GM23338 (cell line): ENCODE results near the gene HP. TPM values are rescaled to one million over a fixed set of nuclear protein-coding genes. Genes with fewer than 3 reads are reported as not detected.

Source experiments
- ATAC-seq: fragments of 200-7000 bp; cut with Tn5 transposase; 3 replicates; pipeline ENCODE4 v1.9.1; 2020
- DNase-seq: peaks from one replicate; pipeline ENCODE4 v3.0.0-alpha.2; 2015; ENCODE audit warnings: low spot score
- H2AFZ ChIP-seq: fragments of 200-600 bp; sonication (generic); 2 replicates; pipeline ENCODE4 v1.8.0; 2016; ENCODE audit warnings: antibody characterized with exemption, mild to moderate bottlenecking, moderate library complexity
- H3F3A ChIP-seq: fragments of 200-600 bp; sonication (generic); replicated peaks from 2 replicates; pipeline ENCODE4 v1.8.0; 2017; ENCODE audit warnings: antibody characterized with exemption, mixed run types, low read depth
- H3K27ac ChIP-seq: fragments of 200-600 bp; sonication (generic); 2 replicates; pipeline ENCODE4 v1.6.1; 2016; ENCODE audit warnings: low read depth
- H3K27me3 ChIP-seq: fragments of 200-600 bp; sonication (generic); 2 replicates; pipeline ENCODE4 v1.8.0; 2016; ENCODE audit warnings: mild to moderate bottlenecking, mixed run types, moderate library complexity; ENCODE audit not compliant: insufficient read depth
- H3K36me3 ChIP-seq: fragments of 200-600 bp; sonication (generic); 2 replicates; pipeline ENCODE4 v1.8.0; 2016; ENCODE audit warnings: mild to moderate bottlenecking; ENCODE audit not compliant: insufficient read depth
- H3K4me1 ChIP-seq: fragments of 200-600 bp; sonication (generic); 2 replicates; pipeline ENCODE4 v1.8.0; 2016; ENCODE audit warnings: mild to moderate bottlenecking, moderate library complexity; ENCODE audit not compliant: insufficient read depth
- H3K4me2 ChIP-seq: fragments of 200-600 bp; sonication (generic); 2 replicates; pipeline ENCODE4 v1.7.1; 2017; ENCODE audit warnings: mixed run types
- H3K4me3 ChIP-seq: fragments of 200-600 bp; sonication (generic); 2 replicates; pipeline ENCODE4 v1.6.1; 2016; ENCODE audit warnings: mixed run types
- H3K79me2 ChIP-seq: fragments of 200-600 bp; sonication (generic); replicated peaks from 2 replicates; pipeline ENCODE4 v1.8.0; 2017; ENCODE audit warnings: mild to moderate bottlenecking; ENCODE audit not compliant: insufficient read depth
- H3K9me2 ChIP-seq: fragments of 200-600 bp; sonication (generic); 2 replicates; pipeline ENCODE4 v1.8.0; 2017; ENCODE audit not compliant: insufficient read depth
- H4K20me1 ChIP-seq: fragments of 200-600 bp; sonication (generic); replicated peaks from 2 replicates; pipeline ENCODE4 v1.8.0; 2017; ENCODE audit warnings: mild to moderate bottlenecking; ENCODE audit not compliant: insufficient read depth
- H3K27ac Mint-ChIP-seq: 2 replicates; pipeline ENCODE4 v1.8.0; 2020; ENCODE audit warnings: inconsistent platforms, mild to moderate bottlenecking, moderate library complexity, mixed read lengths
- H3K27me3 Mint-ChIP-seq: 3 replicates; pipeline ENCODE4 v1.8.0; 2022; ENCODE audit warnings: low read depth, mild to moderate bottlenecking, moderate library complexity, mixed read lengths, inconsistent platforms; ENCODE audit not compliant: insufficient read depth, poor library complexity
- H3K36me3 Mint-ChIP-seq: 3 replicates; pipeline ENCODE4 v1.8.0; 2021; ENCODE audit warnings: low read depth, mild to moderate bottlenecking, inconsistent platforms, moderate library complexity, mixed read lengths
- H3K4me1 Mint-ChIP-seq: 3 replicates; pipeline ENCODE4 v1.8.0; 2020; ENCODE audit warnings: mild to moderate bottlenecking, inconsistent platforms, mixed read lengths
- H3K4me3 Mint-ChIP-seq: 3 replicates; pipeline ENCODE4 v1.8.0; 2021; ENCODE audit warnings: moderate library complexity, mild to moderate bottlenecking, inconsistent platforms, mixed read lengths
- H3K9me3 Mint-ChIP-seq: 3 replicates; pipeline ENCODE4 v1.8.0; 2020; ENCODE audit warnings: moderate library complexity, mild to moderate bottlenecking, inconsistent platforms, mixed read lengths
- CREB1 ChIP-seq: fragments of 250-450 bp; sonication (Bioruptor Pico); IDR thresholded peaks from 2 replicates; pipeline ENCODE4 v1.5.0; 2020; ENCODE audit warnings: low read depth, mild to moderate bottlenecking, moderate library complexity
- EZH2 ChIP-seq: fragments of 200-600 bp; sonication (generic); IDR thresholded peaks from one replicate; pipeline ENCODE4 v1.8.0; 2017; ENCODE audit warnings: antibody characterized with exemption, mild to moderate bottlenecking, low read depth; ENCODE audit not compliant: unreplicated experiment
- EZH2phosphoT487 ChIP-seq: fragments of 200-600 bp; sonication (generic); IDR thresholded peaks from one replicate; pipeline ENCODE4 v1.8.1; 2018; ENCODE audit warnings: antibody characterized with exemption; ENCODE audit not compliant: unreplicated experiment
- JUNB ChIP-seq: IDR thresholded peaks from one replicate; pipeline ENCODE4 v1.6.1; 2016; ENCODE audit warnings: antibody characterized with exemption; ENCODE audit not compliant: unreplicated experiment
- NANOG ChIP-seq: IDR thresholded peaks from 2 replicates; pipeline ENCODE4 v1.6.1; 2016; ENCODE audit warnings: antibody characterized with exemption, borderline replicate concordance
- POLR2AphosphoS5 ChIP-seq: IDR thresholded peaks from 2 replicates; pipeline ENCODE4 v1.6.1; 2016; ENCODE audit warnings: antibody characterized with exemption, low read depth
- STAT1 ChIP-seq: IDR thresholded peaks from one replicate; pipeline ENCODE4 v1.6.1; 2016; ENCODE audit warnings: antibody characterized with exemption; ENCODE audit not compliant: unreplicated experiment
- ZNF114 ChIP-seq: fragments of 250-450 bp; sonication (Bioruptor Pico); IDR thresholded peaks from 2 replicates; pipeline ENCODE4 v1.5.0; 2020; ENCODE audit warnings: mild to moderate bottlenecking, moderate library complexity
- ZNF331 ChIP-seq: fragments of 250-450 bp; sonication (Bioruptor Pico); IDR thresholded peaks from 2 replicates; pipeline ENCODE4 v1.5.0; 2020; ENCODE audit warnings: low read depth, mild to moderate bottlenecking, moderate library complexity
- polyA plus RNA-seq: library from polyadenylated mRNA; unstranded; fragments of >200 nt; fragmentation: Nextera tagmentation; extraction: Ambion mirVana; gene quantifications from 2 replicates; pipeline ENCODE4 v1.2.1, GENCODE V29; 2016
- total RNA-seq: library from RNA; depleted of rRNA; stranded (reverse); fragments of >200 nt; shearing (Covaris generic); gene quantifications from 2 replicates; pipeline ENCODE4 v1.2.3, GENCODE V29; 2014
- TF ChIP-seq, protein P1 (sequence below), 2 experiments: fragments of 200-600 bp in 1 of 2; sonication (generic) in 1 of 2; conservative IDR thresholded peaks; 2 replicates each; pipeline versions ENCODE4 v1.5.1 to v1.6.1; 2016 to 2017; ENCODE audit warnings: antibody characterized with exemption in 2 of 2, low read depth in 2 of 2, mild to moderate bottlenecking in 2 of 2, moderate library complexity in 1 of 2
- TF ChIP-seq, protein P2 (sequence below): IDR thresholded peaks from 2 replicates; pipeline ENCODE4 v1.6.1; 2016; ENCODE audit warnings: antibody characterized with exemption
- TF ChIP-seq, protein P3 (sequence below): IDR thresholded peaks from one replicate; pipeline ENCODE4 v1.6.1; 2018; ENCODE audit warnings: antibody characterized with exemption; ENCODE audit not compliant: unreplicated experiment

The HP gene
- total and polyA plus RNA-seq, 2 experiments from 2014 or later, result 0.26 TPM; not detected in 1

DNA sequence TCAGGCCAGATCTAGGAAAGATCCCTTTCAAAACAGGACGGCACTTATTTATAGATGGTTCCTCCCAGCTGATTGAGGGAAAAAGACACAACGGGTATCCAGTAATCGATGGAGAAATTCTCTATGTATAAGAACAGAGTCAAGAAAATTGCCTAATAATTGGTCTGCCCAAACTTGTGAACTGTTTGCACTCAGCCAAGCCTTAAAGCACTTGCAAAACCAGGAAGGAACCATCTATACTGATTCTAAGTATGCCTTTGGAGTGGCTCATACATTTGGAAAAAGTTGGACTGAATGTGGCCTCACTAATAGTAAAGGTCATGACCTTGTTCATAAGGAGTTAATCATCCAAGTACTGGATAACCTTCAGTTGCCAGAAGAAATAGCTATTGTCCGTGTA, 14.6 kb downstream of the HP start:
- H2AFZ ChIP-seq, result no peak overlapping the region
- no peaks in the 10 kb centered on the region for H3K9me2 ChIP-seq
- Mint-ChIP-seq H3K27me3 (no peaks in the 10 kb centered on the region), H3K4me1 (no peaks in the 10 kb centered on the region; the same call in 2 of the 3 replicates), H3K9me3 (peaks cover 10% of the 10 kb centered on the region), H3K27ac (no peak overlapping the region), H3K36me3 (no peaks in the 10 kb centered on the region), H3K4me3 (no peak overlapping the region)
- no peaks in the 10 kb centered on the region for H3K4me1 ChIP-seq
- no peak for DNase-seq
- no peak for ATAC-seq
- no peak for TF ChIP-seq JUNB
- TF ChIP-seq CREB1, result no peak
- no peak for TF ChIP-seq ZNF114 (CRISPR knock-in tag)
- TF ChIP-seq NANOG, result no peak
- no peak for TF ChIP-seq POLR2AphosphoS5
- TF ChIP-seq, protein P1, sequence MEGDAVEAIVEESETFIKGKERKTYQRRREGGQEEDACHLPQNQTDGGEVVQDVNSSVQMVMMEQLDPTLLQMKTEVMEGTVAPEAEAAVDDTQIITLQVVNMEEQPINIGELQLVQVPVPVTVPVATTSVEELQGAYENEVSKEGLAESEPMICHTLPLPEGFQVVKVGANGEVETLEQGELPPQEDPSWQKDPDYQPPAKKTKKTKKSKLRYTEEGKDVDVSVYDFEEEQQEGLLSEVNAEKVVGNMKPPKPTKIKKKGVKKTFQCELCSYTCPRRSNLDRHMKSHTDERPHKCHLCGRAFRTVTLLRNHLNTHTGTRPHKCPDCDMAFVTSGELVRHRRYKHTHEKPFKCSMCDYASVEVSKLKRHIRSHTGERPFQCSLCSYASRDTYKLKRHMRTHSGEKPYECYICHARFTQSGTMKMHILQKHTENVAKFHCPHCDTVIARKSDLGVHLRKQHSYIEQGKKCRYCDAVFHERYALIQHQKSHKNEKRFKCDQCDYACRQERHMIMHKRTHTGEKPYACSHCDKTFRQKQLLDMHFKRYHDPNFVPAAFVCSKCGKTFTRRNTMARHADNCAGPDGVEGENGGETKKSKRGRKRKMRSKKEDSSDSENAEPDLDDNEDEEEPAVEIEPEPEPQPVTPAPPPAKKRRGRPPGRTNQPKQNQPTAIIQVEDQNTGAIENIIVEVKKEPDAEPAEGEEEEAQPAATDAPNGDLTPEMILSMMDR (conservative IDR thresholded peaks at IDR 0.05; ENCODE audit: low read depth in 2 of 2), result no peak
- no peak overlapping the region for H3K27ac ChIP-seq
- no peaks in the 10 kb centered on the region for H3K79me2 ChIP-seq
- H3K36me3 ChIP-seq, result no peaks in the 10 kb centered on the region
- H4K20me1 ChIP-seq, result no peaks in the 10 kb centered on the region
- H3K27me3 ChIP-seq, result no peaks in the 10 kb centered on the region
- no peak overlapping the region for H3K4me3 ChIP-seq
- no peak overlapping the region for H3K4me2 ChIP-seq
- no peaks in the 10 kb centered on the region for H3F3A ChIP-seq

DNA sequence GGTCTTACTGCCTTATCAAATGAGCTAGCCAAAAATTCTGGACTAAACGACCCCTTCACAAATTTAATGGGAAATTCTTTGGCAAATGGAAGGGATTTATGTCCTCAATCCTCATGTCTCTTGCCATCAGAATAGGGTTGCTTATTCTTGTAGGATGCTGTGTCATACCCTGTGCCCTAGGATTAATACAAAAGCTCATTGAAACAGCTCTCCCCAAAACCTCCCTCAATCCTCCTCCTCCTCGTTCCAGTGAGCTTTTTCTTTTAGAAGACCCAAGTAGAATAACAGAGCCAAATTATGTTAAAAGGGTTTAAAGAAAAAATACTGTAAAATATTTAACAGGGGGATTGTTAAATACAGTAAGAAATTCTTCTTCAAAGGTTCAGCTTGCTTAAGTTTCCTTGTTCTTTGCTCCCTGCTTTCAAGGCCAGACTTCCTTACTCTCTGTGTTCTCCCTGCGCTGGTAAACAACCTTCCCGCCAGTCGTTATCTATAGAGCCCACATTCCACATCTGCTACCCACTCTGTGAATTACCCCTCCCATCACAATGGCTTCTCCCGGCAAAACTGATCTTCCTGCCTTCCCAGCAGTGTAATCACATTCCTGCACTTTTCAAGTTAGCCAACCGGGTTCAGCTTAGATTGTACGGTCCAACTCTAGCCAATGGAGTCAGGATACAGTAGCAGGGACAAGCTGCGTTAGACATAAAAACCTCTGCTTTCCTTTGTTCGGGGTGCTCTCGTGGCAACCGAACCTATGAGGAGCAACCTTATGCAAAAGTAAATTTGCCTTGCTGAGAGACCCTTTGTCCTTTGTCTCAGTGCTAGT, 18.4 kb downstream of the HP start:
- peaks cover 10% of the 10 kb centered on the region; the same call in 1 of the 3 replicates for H3K9me3 Mint-ChIP-seq
- H3K36me3 Mint-ChIP-seq, result no peaks in the 10 kb centered on the region
- Histone ChIP-seq H3F3A (no peaks in the 10 kb centered on the region), H3K4me2 (no peak overlapping the region), H3K4me1 (no peaks in the 10 kb centered on the region), H3K27ac (no peak overlapping the region), H4K20me1 (no peaks in the 10 kb centered on the region), H3K9me2 (no peaks in the 10 kb centered on the region), H3K4me3 (no peak overlapping the region), H3K79me2 (no peaks in the 10 kb centered on the region), H3K27me3 (no peaks in the 10 kb centered on the region), H2AFZ (no peak overlapping the region), H3K36me3 (no peaks in the 10 kb centered on the region)
- no peaks in the 10 kb centered on the region for H3K27me3 Mint-ChIP-seq
- ATAC-seq (peak; percentile 50), DNase-seq (peak; percentile 33)
- no peaks in the 10 kb centered on the region; the same call in 1 of the 3 replicates for H3K4me1 Mint-ChIP-seq
- no peak overlapping the region for H3K27ac Mint-ChIP-seq
- no peak overlapping the region for H3K4me3 Mint-ChIP-seq
- TF ChIP-seq, protein P1 (conservative IDR thresholded peaks at IDR 0.05; ENCODE audit: low read depth in 2 of 2), result no peak
- TF ChIP-seq JUNB, result no peak
- no peak for TF ChIP-seq CREB1
- TF ChIP-seq, protein P2, sequence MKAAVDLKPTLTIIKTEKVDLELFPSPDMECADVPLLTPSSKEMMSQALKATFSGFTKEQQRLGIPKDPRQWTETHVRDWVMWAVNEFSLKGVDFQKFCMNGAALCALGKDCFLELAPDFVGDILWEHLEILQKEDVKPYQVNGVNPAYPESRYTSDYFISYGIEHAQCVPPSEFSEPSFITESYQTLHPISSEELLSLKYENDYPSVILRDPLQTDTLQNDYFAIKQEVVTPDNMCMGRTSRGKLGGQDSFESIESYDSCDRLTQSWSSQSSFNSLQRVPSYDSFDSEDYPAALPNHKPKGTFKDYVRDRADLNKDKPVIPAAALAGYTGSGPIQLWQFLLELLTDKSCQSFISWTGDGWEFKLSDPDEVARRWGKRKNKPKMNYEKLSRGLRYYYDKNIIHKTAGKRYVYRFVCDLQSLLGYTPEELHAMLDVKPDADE, result no peak
- no peak for TF ChIP-seq STAT1
- no peak for TF ChIP-seq NANOG
- TF ChIP-seq EZH2, result no peak
- no peak for TF ChIP-seq POLR2AphosphoS5
- TF ChIP-seq ZNF114 (CRISPR knock-in tag), result no peak
- no peak for TF ChIP-seq EZH2phosphoT487
- TF ChIP-seq, protein P3, sequence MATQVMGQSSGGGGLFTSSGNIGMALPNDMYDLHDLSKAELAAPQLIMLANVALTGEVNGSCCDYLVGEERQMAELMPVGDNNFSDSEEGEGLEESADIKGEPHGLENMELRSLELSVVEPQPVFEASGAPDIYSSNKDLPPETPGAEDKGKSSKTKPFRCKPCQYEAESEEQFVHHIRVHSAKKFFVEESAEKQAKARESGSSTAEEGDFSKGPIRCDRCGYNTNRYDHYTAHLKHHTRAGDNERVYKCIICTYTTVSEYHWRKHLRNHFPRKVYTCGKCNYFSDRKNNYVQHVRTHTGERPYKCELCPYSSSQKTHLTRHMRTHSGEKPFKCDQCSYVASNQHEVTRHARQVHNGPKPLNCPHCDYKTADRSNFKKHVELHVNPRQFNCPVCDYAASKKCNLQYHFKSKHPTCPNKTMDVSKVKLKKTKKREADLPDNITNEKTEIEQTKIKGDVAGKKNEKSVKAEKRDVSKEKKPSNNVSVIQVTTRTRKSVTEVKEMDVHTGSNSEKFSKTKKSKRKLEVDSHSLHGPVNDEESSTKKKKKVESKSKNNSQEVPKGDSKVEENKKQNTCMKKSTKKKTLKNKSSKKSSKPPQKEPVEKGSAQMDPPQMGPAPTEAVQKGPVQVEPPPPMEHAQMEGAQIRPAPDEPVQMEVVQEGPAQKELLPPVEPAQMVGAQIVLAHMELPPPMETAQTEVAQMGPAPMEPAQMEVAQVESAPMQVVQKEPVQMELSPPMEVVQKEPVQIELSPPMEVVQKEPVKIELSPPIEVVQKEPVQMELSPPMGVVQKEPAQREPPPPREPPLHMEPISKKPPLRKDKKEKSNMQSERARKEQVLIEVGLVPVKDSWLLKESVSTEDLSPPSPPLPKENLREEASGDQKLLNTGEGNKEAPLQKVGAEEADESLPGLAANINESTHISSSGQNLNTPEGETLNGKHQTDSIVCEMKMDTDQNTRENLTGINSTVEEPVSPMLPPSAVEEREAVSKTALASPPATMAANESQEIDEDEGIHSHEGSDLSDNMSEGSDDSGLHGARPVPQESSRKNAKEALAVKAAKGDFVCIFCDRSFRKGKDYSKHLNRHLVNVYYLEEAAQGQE, result no peak
- TF ChIP-seq ZNF331 (CRISPR knock-in tag), result no peak
